GM20000 (cell line): ENCODE data around the gene NFE2.

ENCODE experiments used
- DNase-seq: peaks from one replicate; pipeline ENCODE4 v3.0.0; 2012; ENCODE audit warnings: low spot score
- TF ChIP-seq, protein P1 (sequence below): IDR thresholded peaks from 2 replicates; pipeline ENCODE4 v1.5.1; 2012; ENCODE audit warnings: mild to moderate bottlenecking, control low read depth; ENCODE audit errors: extremely low read depth, missing control alignments

Gene NFE2

DNA sequence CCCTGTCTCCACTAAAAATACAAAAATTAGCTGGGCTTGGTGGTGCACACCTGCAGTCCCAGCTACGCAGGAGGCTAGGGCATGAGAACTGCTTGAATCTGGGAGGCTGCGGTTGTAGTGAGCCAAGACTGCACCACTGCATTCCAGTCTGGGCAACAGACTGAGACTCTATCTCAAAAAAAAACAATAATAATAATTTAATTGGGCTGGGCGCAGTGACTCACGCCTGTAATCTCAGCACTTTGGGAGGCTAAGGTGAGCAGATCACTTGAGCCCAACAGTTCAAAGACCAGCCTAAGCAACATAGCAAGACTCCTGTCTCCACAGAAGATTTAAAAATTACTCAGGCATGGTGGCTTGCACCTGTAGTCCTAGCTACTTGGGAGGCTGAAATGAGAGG is 47.6 kb downstream of the NFE2 start:
- TF ChIP-seq, protein P1, sequence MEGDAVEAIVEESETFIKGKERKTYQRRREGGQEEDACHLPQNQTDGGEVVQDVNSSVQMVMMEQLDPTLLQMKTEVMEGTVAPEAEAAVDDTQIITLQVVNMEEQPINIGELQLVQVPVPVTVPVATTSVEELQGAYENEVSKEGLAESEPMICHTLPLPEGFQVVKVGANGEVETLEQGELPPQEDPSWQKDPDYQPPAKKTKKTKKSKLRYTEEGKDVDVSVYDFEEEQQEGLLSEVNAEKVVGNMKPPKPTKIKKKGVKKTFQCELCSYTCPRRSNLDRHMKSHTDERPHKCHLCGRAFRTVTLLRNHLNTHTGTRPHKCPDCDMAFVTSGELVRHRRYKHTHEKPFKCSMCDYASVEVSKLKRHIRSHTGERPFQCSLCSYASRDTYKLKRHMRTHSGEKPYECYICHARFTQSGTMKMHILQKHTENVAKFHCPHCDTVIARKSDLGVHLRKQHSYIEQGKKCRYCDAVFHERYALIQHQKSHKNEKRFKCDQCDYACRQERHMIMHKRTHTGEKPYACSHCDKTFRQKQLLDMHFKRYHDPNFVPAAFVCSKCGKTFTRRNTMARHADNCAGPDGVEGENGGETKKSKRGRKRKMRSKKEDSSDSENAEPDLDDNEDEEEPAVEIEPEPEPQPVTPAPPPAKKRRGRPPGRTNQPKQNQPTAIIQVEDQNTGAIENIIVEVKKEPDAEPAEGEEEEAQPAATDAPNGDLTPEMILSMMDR = no peak
- DNase-seq = no peak

DNA sequence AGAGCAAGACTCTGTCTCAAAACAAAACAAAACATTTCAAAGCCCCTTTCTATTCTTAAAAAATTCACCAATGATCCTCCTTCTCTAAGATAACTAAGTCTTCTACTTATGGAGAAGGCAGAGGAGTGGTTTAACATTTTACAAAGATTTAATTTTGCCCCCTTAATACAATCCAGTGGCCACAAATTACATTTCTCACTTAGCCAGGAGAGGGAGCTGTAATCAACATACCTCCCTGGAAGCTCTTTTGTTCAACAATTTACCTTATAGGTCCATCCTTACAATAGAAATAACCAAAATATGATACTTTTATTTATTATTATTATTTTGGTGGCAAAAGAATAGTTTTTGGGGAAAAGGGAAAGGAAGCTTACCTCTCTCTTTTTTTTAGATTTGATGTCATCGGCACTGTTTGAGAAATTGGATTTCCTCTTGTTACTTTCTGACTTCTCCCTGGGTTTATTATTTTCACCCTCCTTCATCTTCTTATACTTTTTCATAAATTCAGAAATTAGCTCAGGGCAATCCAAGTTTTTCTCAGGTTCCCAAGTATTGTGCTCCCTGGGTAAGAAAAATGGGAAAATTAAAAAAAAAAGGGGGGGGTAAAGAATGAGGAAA is 49.0 kb downstream of the NFE2 start:
- TF ChIP-seq, protein P1 = peak; percentile 48
- DNase-seq = peak; percentile 65

DNA sequence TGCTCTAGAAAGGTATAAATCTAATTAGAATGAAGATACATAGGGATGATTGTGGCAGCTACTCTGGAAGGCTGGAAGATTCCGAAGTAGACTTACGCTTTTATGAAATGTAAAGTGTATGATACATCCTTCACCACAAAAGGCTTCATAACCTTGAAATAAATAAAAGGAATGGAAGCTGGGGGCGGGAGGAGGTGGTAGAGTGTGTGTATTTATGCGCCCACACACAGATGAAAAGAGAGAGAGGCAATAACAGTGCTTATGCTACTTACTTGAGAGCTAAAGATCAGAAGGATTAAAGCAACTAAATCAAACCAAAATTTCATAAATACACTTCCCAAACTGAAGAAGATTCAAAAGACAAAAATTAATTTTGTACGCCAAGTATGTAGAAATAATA is 51.3 kb downstream of the NFE2 start:
- TF ChIP-seq, protein P1 = no peak
- DNase-seq = no peak

DNA sequence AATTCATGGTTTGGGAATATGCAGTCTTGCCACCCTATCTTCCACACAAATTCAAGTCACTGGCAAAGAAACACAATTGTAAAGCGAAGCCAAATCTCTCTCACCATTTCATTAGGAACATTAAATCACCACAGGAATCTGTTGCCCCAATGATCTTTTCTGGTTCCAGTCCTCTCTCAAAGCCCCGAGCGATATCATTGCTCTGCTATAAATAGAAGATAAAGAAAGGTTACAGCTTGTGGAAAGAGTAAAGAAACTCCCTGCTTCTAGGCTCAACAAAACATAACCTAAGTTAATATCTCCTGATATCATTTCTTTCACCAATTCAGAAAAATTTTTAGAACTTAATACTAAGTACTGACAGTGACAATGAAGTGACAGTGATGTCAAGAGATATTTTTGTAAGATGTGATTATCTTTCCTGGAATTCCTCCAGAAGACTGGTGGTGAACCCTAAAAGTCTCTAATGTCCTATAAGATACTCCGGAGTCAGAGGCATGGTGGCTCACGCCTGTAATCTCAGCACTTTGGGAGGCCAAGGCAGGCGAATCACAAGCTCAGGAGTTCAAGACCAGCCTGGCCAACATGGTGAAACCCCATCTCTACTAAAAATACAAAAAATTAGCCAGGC is 54.7 kb downstream of the NFE2 start:
- TF ChIP-seq, protein P1 = no peak
- DNase-seq = no peak
